ENCODE results near the gene AGTRAP.

GRCh38 chr1:11730429-11730891 lies 5.5 kb upstream of the AGTRAP start:
- TF ChIP-seq POLR2A (IDR thresholded peaks at IDR 0.05) (no peak), CTCF (IDR thresholded peaks at IDR 0.05) (no peak)
